ENCODE results near the gene ADGRL1. TPM values are rescaled to one million over a fixed set of nuclear protein-coding genes. Genes with fewer than 3 reads are reported as not detected.

The ADGRL1 gene
- total RNA-seq, 1 experiment from 2014 or later, result 39.3 TPM

DNA sequence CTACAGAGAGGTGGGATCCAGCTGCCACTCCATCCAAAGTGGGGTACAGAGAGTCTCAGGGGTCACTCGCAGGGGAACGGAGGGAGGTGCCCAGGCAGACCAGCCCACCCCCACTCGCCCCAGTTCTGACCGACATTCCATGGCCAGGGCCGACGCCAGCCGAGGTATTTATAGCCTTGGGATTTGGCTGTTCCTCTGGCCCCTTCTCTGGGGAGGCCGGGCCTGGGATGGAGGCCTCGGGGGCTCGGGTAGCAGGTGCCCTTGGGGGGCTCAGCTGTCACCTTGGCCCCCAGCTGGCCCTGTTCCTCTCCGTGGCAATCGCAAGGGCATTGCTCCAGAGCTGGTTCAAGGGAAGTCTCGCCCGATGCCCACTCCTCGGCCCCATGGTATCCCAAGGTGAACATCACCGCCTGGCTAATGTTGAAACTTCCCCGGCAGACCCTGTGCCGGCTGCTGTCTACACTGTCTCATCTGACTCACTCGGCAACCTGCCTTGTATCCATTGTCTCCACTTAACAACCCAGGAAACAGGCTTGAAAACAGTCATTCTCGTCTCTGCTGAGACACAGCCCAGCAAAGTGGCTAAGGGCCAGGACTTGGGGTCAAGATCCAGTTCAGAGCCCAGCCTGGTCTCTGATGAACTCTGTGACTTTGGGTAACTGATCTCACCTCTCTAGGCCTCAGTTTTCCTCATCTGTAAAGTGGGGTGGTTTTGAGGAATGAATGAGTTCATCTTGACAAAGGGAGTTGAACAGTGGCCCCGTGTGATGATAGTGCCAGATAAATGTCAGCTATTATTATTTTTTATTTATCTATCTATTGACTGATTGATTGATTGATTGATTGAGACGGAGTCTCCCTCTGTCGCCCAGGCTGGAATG lies 98.1 kb downstream of the ADGRL1 start:
- no peak overlapping the region for H2AFZ ChIP-seq (ENCODE audit: low read length)
- H3K4me3 ChIP-seq (ENCODE audit: low read length), result no peak overlapping the region
- no peak overlapping the region for H3K9ac ChIP-seq (ENCODE audit: low read length)
- no peaks in the 10 kb centered on the region for H3K9me3 ChIP-seq (ENCODE audit: low read length)
- no peaks in the 10 kb centered on the region for H4K20me1 ChIP-seq (ENCODE audit: low read length)
- H3K79me2 ChIP-seq (ENCODE audit: low read length), result peaks cover 3% of the 10 kb centered on the region; the same call in 1 of the 2 replicates
- H3K4me2 ChIP-seq (ENCODE audit: low read length), result no peak overlapping the region
- H3K4me1 ChIP-seq (ENCODE audit: insufficient read depth, low read length), result no peaks in the 10 kb centered on the region
- H3K27ac ChIP-seq (ENCODE audit: low read length), result no peak overlapping the region
- intact Hi-C loops (cut with micrococcal nuclease), result no loop called here
- no peak for TF ChIP-seq EZH2phosphoT487 (IDR thresholded peaks at IDR 0.05; ENCODE audit: borderline replicate concordance, low read length)
- TF ChIP-seq, protein P1, sequence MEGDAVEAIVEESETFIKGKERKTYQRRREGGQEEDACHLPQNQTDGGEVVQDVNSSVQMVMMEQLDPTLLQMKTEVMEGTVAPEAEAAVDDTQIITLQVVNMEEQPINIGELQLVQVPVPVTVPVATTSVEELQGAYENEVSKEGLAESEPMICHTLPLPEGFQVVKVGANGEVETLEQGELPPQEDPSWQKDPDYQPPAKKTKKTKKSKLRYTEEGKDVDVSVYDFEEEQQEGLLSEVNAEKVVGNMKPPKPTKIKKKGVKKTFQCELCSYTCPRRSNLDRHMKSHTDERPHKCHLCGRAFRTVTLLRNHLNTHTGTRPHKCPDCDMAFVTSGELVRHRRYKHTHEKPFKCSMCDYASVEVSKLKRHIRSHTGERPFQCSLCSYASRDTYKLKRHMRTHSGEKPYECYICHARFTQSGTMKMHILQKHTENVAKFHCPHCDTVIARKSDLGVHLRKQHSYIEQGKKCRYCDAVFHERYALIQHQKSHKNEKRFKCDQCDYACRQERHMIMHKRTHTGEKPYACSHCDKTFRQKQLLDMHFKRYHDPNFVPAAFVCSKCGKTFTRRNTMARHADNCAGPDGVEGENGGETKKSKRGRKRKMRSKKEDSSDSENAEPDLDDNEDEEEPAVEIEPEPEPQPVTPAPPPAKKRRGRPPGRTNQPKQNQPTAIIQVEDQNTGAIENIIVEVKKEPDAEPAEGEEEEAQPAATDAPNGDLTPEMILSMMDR (conservative IDR thresholded peaks at IDR 0.05; ENCODE audit: low read depth, low read length), result no peak
- no peak for TF ChIP-seq EZH2 (IDR thresholded peaks at IDR 0.05; ENCODE audit: low read length, unreplicated experiment)
- ATAC-seq, result peak; percentile 53; the same call in 1 of the 2 replicates
- peaks cover 5% of the 10 kb centered on the region; the same call in 1 of the 2 replicates for H3K36me3 ChIP-seq (ENCODE audit: low read depth, low read length)
- no peaks in the 10 kb centered on the region for H3F3A ChIP-seq (ENCODE audit: low read length, unreplicated experiment)
- ChIA-PET POLR2A (ENCODE audit: unreplicated experiment) (no interaction called here), CTCF (no interaction called here)
- DNase-seq, result peak; percentile 18
- H3K9me2 ChIP-seq (replicated peaks; ENCODE audit: low read length), result no peaks in the 10 kb centered on the region
- no TSS peak for BruUV-seq (replicated peaks)
- no peaks in the 10 kb centered on the region for H3K27me3 ChIP-seq (ENCODE audit: low read length)

DNA sequence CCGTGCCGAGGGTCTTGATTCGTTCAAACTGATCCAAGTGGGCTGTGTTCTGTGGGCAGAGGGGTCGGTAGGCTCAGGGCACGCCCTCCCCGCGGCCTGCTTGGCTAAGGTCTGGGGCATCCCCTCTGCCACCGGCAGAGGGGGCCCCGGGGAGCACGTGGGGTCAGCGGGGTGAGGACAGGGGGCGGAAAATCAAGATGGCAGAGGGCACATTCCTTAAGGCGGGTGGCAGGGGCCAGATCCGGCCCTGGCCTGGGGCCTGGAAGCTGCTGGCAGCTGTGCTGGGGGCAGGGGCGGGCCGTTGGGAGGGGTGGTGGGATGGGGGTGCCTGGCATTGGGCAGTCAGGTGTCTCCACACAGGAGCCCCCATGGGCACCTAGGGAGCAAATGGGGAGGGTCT lies 99.1 kb downstream of the ADGRL1 start:
- Histone ChIP-seq H3K4me1 (ENCODE audit: insufficient read depth, low read length) (peaks cover 7% of the 10 kb centered on the region; the same call in 1 of the 2 replicates), H3K4me3 (ENCODE audit: low read length) (no peak overlapping the region), H3K79me2 (ENCODE audit: low read length) (peaks cover 3% of the 10 kb centered on the region; the same call in 1 of the 2 replicates), H3F3A (ENCODE audit: low read length, unreplicated experiment) (no peaks in the 10 kb centered on the region), H2AFZ (ENCODE audit: low read length) (no peak overlapping the region), H4K20me1 (ENCODE audit: low read length) (no peaks in the 10 kb centered on the region), H3K36me3 (ENCODE audit: low read depth, low read length) (peaks cover 13% of the 10 kb centered on the region; the same call in 1 of the 2 replicates), H3K9ac (ENCODE audit: low read length) (no peak overlapping the region), H3K27ac (ENCODE audit: low read length) (no peak overlapping the region), H3K9me2 (replicated peaks; ENCODE audit: low read length) (no peaks in the 10 kb centered on the region), H3K27me3 (ENCODE audit: low read length) (no peaks in the 10 kb centered on the region), H3K9me3 (ENCODE audit: low read length) (no peaks in the 10 kb centered on the region), H3K4me2 (ENCODE audit: low read length) (no peak overlapping the region)
- TF ChIP-seq EZH2phosphoT487 (IDR thresholded peaks at IDR 0.05; ENCODE audit: borderline replicate concordance, low read length), result no peak
- TF ChIP-seq, protein P1 (conservative IDR thresholded peaks at IDR 0.05; ENCODE audit: low read depth, low read length), result no peak
- TF ChIP-seq EZH2 (IDR thresholded peaks at IDR 0.05; ENCODE audit: low read length, unreplicated experiment), result no peak
- DNase-seq (no peak), ATAC-seq (no peak)
- POLR2A ChIA-PET (ENCODE audit: unreplicated experiment), result no interaction called here
- BruUV-seq (replicated peaks), result no TSS peak
- intact Hi-C loops (cut with micrococcal nuclease), result no loop called here
- CTCF ChIA-PET, result no interaction called here

DNA sequence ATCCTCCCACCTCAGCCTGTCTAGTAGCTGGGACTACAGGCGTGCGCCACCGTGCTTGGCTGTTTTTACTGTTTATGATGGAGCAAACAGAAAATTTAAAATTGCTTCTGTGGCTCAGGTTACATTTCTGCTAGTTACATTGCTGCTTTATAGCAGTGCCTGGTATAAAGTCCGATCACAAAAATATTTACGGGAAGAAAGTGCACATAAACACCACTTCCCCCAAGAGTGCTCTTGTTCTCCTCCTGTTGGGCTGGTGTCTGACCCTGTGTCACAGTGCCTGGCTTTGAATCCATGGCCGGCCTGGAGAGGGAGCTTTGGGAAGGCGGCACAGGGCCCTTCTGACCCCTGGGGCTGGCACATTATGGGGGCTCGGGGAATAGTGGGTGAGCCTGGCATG lies 100.3 kb downstream of the ADGRL1 start:
- Histone ChIP-seq H3K4me1 (ENCODE audit: insufficient read depth, low read length) (peaks cover 7% of the 10 kb centered on the region; the same call in 1 of the 2 replicates), H3K9ac (ENCODE audit: low read length) (no peak overlapping the region), H3K79me2 (ENCODE audit: low read length) (peaks cover 3% of the 10 kb centered on the region; the same call in 1 of the 2 replicates), H2AFZ (ENCODE audit: low read length) (no peak overlapping the region), H4K20me1 (ENCODE audit: low read length) (no peaks in the 10 kb centered on the region), H3K4me2 (ENCODE audit: low read length) (no peak overlapping the region), H3K4me3 (ENCODE audit: low read length) (no peak overlapping the region), H3K27me3 (ENCODE audit: low read length) (no peaks in the 10 kb centered on the region), H3F3A (ENCODE audit: low read length, unreplicated experiment) (no peaks in the 10 kb centered on the region), H3K9me2 (replicated peaks; ENCODE audit: low read length) (no peaks in the 10 kb centered on the region), H3K27ac (ENCODE audit: low read length) (no peak overlapping the region), H3K9me3 (ENCODE audit: low read length) (no peaks in the 10 kb centered on the region), H3K36me3 (ENCODE audit: low read depth, low read length) (peaks cover 17% of the 10 kb centered on the region)
- TF ChIP-seq, protein P1 (conservative IDR thresholded peaks at IDR 0.05; ENCODE audit: low read depth, low read length), result no peak
- TF ChIP-seq EZH2phosphoT487 (IDR thresholded peaks at IDR 0.05; ENCODE audit: borderline replicate concordance, low read length) (no peak), EZH2 (IDR thresholded peaks at IDR 0.05; ENCODE audit: low read length, unreplicated experiment) (no peak)
- BruUV-seq (replicated peaks), result no TSS peak
- no peak for DNase-seq
- intact Hi-C loops (cut with micrococcal nuclease), result no loop called here
- ChIA-PET CTCF (interaction anchor here (0.6 kb wide), 1 partner anchor 348 kb away, joined by 3 read pairs; no protein-coding TSS in a partner anchor), POLR2A (ENCODE audit: unreplicated experiment) (no interaction called here)
- no peak for ATAC-seq
